A673 (cell line): ENCODE results near the gene GDF11. TPM values are rescaled to one million over a fixed set of nuclear protein-coding genes. Genes with fewer than 3 reads are reported as not detected.
A peak's percentile ranks its signal among the peaks of the same experiment; 100 is the strongest.
"Not testable (repeated sequence)": the region's sequence is repeated elsewhere in the genome, so short reads cannot be mapped to it uniquely, and the experiment has no call there.

ENCODE experiments used
- BruUV-seq: library from RNA; stranded (reverse); fragments of 400-500 nt; replicated peaks from 2 replicates; lab custom pipeline; 2021; lab: Mats Ljungman, UMichigan
- CTCF ChIA-PET: fragments of 300-600 bp; sonication (Branson Sonifier 250); formaldehyde crosslinking; loops from one replicate; lab custom pipeline; 2022; ENCODE audit warnings: antibody characterized with exemption; lab: Charles Lee
- POLR2A ChIA-PET: fragments of 300-600 bp; sonication (Branson Sonifier 250); formaldehyde crosslinking; loops from one replicate; lab custom pipeline; 2022; ENCODE audit warnings: antibody characterized with exemption; ENCODE audit not compliant: low non-redundant PET; lab: Charles Lee
- DNase-seq: peaks from one replicate; pipeline ENCODE4 v3.0.0-alpha.2; 2015; ENCODE audit warnings: low spot score
- H3K27ac ChIP-seq: fragments of 200-600 bp; sonication (generic); 2 replicates; pipeline ENCODE4 v1.5.1; 2016; ENCODE audit warnings: mixed run types, low read depth, mild to moderate bottlenecking, mixed read lengths, antibody characterized with exemption, low read length; ENCODE audit not compliant: poor library complexity, severe bottlenecking
- H3K27me3 ChIP-seq: fragments of 200-600 bp; sonication (generic); replicated peaks from 2 replicates; pipeline ENCODE4 v1.6.1; 2017; ENCODE audit warnings: mixed run types, low read depth, mild to moderate bottlenecking, mixed read lengths, antibody characterized with exemption, low read length; ENCODE audit not compliant: insufficient read depth, poor library complexity
- H3K36me3 ChIP-seq: fragments of 200-600 bp; sonication (generic); 2 replicates; pipeline ENCODE4 v1.6.1; 2016; ENCODE audit warnings: mixed run types, mild to moderate bottlenecking, mixed read lengths, antibody characterized with exemption, low read length; ENCODE audit not compliant: insufficient read depth, poor library complexity, severe bottlenecking
- H3K4me1 ChIP-seq: fragments of 200-600 bp; sonication (generic); 2 replicates; pipeline ENCODE4 v1.6.1; 2017; ENCODE audit warnings: mixed run types, mild to moderate bottlenecking, mixed read lengths, antibody characterized with exemption, low read length; ENCODE audit not compliant: insufficient read depth, poor library complexity, severe bottlenecking
- H3K4me3 ChIP-seq: fragments of 200-600 bp; sonication (generic); 2 replicates; pipeline ENCODE4 v1.5.1; 2016; ENCODE audit warnings: low read depth, mixed run types, mild to moderate bottlenecking, mixed read lengths, low read length; ENCODE audit not compliant: poor library complexity, severe bottlenecking
- H3K9me3 ChIP-seq: fragments of 200-600 bp; sonication (generic); 2 replicates; pipeline ENCODE4 v1.6.1; 2016; ENCODE audit warnings: mixed run types, low read depth, mild to moderate bottlenecking, mixed read lengths, antibody characterized with exemption, low read length; ENCODE audit not compliant: poor library complexity, severe bottlenecking
- EZH2 ChIP-seq: fragments of 200-600 bp; sonication (generic); IDR thresholded peaks from 2 replicates; pipeline ENCODE4 v1.6.1; 2017; ENCODE audit warnings: borderline replicate concordance, low read depth, mild to moderate bottlenecking, mixed read lengths, antibody characterized with exemption, low read length; ENCODE audit not compliant: poor library complexity, severe bottlenecking
- intact Hi-C: fragments of 100-400 bp; cut with micrococcal nuclease; formaldehyde crosslinking; loops from one replicate; pipeline ENCODE4 v1.10.0; 2022; ENCODE audit not compliant: unreplicated experiment
- total RNA-seq: library from RNA; stranded (reverse); gene quantifications from 2 replicates; pipeline ENCODE4 v1.2.3, GENCODE V29; 2021
- TF ChIP-seq, protein P1 (sequence below): fragments of 300-800, 200-600 bp; sonication (generic); conservative IDR thresholded peaks from 2 replicates; pipeline ENCODE4 v1.5.1; 2017; ENCODE audit warnings: low read depth, mild to moderate bottlenecking, antibody characterized with exemption, low read length, moderate library complexity, mixed read lengths

Gene GDF11
- total RNA-seq, 1 experiment from 2014 or later, result 38.4 TPM

GRCh38 chr12:55748230-55748993 is 5.5 kb downstream of the GDF11 start:
- Histone ChIP-seq H3K9me3 (no peaks in the 10 kb centered on the region), H3K4me1 (peaks cover 9% of the 10 kb centered on the region), H3K36me3 (peaks cover 61% of the 10 kb centered on the region), H3K27me3 (no peaks in the 10 kb centered on the region), H3K27ac (no peak overlapping the region), H3K4me3 (no peak overlapping the region)
- BruUV-seq, result no TSS peak
- ChIA-PET POLR2A (no interaction called here), CTCF (no interaction called here)
- no peak for DNase-seq
- TF ChIP-seq, protein P1, sequence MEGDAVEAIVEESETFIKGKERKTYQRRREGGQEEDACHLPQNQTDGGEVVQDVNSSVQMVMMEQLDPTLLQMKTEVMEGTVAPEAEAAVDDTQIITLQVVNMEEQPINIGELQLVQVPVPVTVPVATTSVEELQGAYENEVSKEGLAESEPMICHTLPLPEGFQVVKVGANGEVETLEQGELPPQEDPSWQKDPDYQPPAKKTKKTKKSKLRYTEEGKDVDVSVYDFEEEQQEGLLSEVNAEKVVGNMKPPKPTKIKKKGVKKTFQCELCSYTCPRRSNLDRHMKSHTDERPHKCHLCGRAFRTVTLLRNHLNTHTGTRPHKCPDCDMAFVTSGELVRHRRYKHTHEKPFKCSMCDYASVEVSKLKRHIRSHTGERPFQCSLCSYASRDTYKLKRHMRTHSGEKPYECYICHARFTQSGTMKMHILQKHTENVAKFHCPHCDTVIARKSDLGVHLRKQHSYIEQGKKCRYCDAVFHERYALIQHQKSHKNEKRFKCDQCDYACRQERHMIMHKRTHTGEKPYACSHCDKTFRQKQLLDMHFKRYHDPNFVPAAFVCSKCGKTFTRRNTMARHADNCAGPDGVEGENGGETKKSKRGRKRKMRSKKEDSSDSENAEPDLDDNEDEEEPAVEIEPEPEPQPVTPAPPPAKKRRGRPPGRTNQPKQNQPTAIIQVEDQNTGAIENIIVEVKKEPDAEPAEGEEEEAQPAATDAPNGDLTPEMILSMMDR, result no peak
- no peak for TF ChIP-seq EZH2
- intact Hi-C loops, result no loop called here

DNA sequence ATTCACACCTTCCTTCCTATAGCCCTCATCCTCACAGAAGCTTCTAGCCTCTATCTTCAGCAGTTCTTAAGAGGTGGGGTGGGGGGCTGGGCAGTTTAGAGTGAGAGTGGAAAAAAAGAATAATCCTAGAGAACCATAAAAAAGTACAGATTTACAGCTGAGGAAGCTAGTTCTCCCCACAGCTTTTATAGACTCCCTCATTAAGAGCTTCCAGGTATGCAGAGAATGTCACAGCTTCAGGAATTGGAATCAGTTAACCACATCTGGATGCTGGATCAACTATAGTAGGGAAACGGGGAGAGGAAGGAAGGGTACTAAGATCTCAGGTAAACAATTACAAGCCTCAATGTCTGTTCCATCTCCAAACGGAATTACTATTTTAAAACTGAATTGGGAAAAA is 12.3 kb downstream of the GDF11 start:
- Histone ChIP-seq H3K36me3 (peaks cover 92% of the 10 kb centered on the region), H3K4me3 (no peak overlapping the region), H3K27me3 (no peaks in the 10 kb centered on the region), H3K9me3 (no peaks in the 10 kb centered on the region), H3K27ac (no peak overlapping the region), H3K4me1 (no peaks in the 10 kb centered on the region)
- intact Hi-C loops, result no loop called here
- TF ChIP-seq, protein P1, result no peak
- TF ChIP-seq EZH2, result no peak
- DNase-seq, result no peak
- CTCF ChIA-PET, result no interaction called here
- POLR2A ChIA-PET, result interaction anchor here (1.3 kb wide), 1 partner anchor 12 kb away, joined by 3 read pairs; no protein-coding TSS in a partner anchor
- BruUV-seq, result no TSS peak

GRCh38 chr12:55757701-55758100 is 14.8 kb downstream of the GDF11 start:
- intact Hi-C loops, result no loop called here
- Histone ChIP-seq H3K36me3 (peaks cover 77% of the 10 kb centered on the region), H3K27me3 (no peaks in the 10 kb centered on the region), H3K4me1 (no peaks in the 10 kb centered on the region), H3K4me3 (no peak overlapping the region), H3K9me3 (no peaks in the 10 kb centered on the region), H3K27ac (peak overlapping the region; percentile 26)
- TF ChIP-seq, protein P1, result no peak
- no peak for TF ChIP-seq EZH2
- no peak for DNase-seq
- ChIA-PET CTCF (no interaction called here), POLR2A (interaction anchor here (0.6 kb wide), 1 partner anchor 553 kb away, joined by 3 read pairs; no protein-coding TSS in a partner anchor)
- no TSS peak for BruUV-seq

DNA sequence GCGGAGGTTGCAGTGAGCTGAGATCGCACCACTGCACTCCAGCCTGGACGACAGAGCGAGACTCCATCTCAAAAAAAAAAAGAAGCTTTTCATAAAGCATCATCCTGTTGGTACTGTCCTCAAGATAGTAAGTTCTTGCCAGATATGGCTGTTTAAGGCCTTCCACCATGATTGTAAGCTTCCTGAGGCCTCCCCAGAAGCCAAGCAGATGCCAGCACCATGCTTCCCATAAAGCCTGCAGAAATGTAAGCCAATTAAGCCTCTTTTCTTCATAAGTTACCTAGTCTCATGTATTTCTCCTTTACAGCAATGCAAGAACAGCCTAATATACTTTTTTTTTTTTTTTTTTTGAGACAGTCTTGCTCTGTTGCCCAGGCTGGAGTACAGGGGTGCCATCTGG is 15.7 kb downstream of the GDF11 start:
- H3K4me3 ChIP-seq, H3K9me3 ChIP-seq, BruUV-seq, DNase-seq, H3K27me3 ChIP-seq, CTCF ChIA-PET, POLR2A ChIA-PET, H3K4me1 ChIP-seq, H3K27ac ChIP-seq, intact Hi-C loops: not testable (repeated sequence)
- H3K36me3 ChIP-seq, result peaks cover 71% of the 10 kb centered on the region
